Spleen (tissue), 11 donors: ENCODE measurements around the gene KIAA0319L. TPM values are rescaled to one million over a fixed set of nuclear protein-coding genes. Genes with fewer than 3 reads are reported as not detected.

ENCODE experiments used
- DNase-seq: peaks from one replicate; pipeline ENCODE4 v3.0.0-alpha.2; 2020
- H3K27ac ChIP-seq, 8 donors: fragments of 200-600 bp; sonication (generic) in 7 of 8; 1 replicate in 4 of 8; 2 replicates in 4 of 8; pipeline versions ENCODE4 v1.5.0 to v1.8.0; 2016 to 2021; ENCODE audit warnings: inconsistent platforms in 4 of 8, mild to moderate bottlenecking in 4 of 8, moderate library complexity in 1 of 8
- H3K27me3 ChIP-seq, 7 donors: fragments of 200-600 bp; sonication (generic) in 6 of 7; replicated peaks in 1 of 7; 1 replicate in 4 of 7; 2 replicates in 3 of 7; pipeline versions ENCODE4 v1.5.0 to v1.8.0; 2016 to 2021; ENCODE audit warnings: inconsistent platforms in 3 of 7, mild to moderate bottlenecking in 1 of 7
- H3K36me3 ChIP-seq, 6 donors: fragments of 200-600 bp; sonication (generic) in 5 of 6; 1 replicate in 4 of 6; 2 replicates in 2 of 6; pipeline versions ENCODE4 v1.5.0 to v1.8.0; 2016 to 2021; ENCODE audit warnings: inconsistent platforms in 2 of 6
- H3K4me1 ChIP-seq, 6 donors: fragments of 200-600 bp; sonication (generic) in 5 of 6; 1 replicate in 3 of 6; 2 replicates in 3 of 6; pipeline versions ENCODE4 v1.5.0 to v1.8.0; 2016 to 2021; ENCODE audit warnings: inconsistent platforms in 3 of 6
- H3K4me3 ChIP-seq, 8 donors: fragments of 200-600 bp; sonication (generic) in 7 of 8; 1 replicate in 4 of 8; 2 replicates in 4 of 8; pipeline versions ENCODE4 v1.5.0 to v1.8.0; 2016 to 2021; ENCODE audit warnings: inconsistent platforms in 4 of 8, mild to moderate bottlenecking in 4 of 8, moderate library complexity in 2 of 8
- H3K9me3 ChIP-seq, 8 donors: fragments of 200-600 bp; sonication (generic) in 7 of 8; 1 replicate in 4 of 8; 2 replicates in 4 of 8; pipeline versions ENCODE4 v1.5.0 to v1.8.0; 2016 to 2021; ENCODE audit warnings: inconsistent platforms in 4 of 8
- CTCF ChIP-seq, 11 experiments: fragments of 200-600 bp in 7 of 11; fragments of 450-650 bp in 4 of 11; sonication (generic) in 4 of 11; IDR thresholded peaks in 8 of 11; conservative IDR thresholded peaks in 3 of 11; 1 replicate in 7 of 11; 2 replicates in 4 of 11; pipeline versions ENCODE4 v1.4.0 to v1.8.0; 2016 to 2021; ENCODE audit warnings: antibody characterized with exemption in 11 of 11, inconsistent platforms in 4 of 11, mild to moderate bottlenecking in 1 of 11
- POLR2A ChIP-seq, 3 donors: fragments of 450-650 bp; IDR thresholded peaks; one replicate each; pipeline ENCODE4 v1.5.1; 2017; ENCODE audit warnings: antibody characterized with exemption in 3 of 3, mild to moderate bottlenecking in 1 of 3
- POLR2AphosphoS5 ChIP-seq, 3 donors: sonication (generic); formaldehyde crosslinking; IDR thresholded peaks; one replicate each; pipeline ENCODE4 v1.5.1; 2017; ENCODE audit warnings: antibody characterized with exemption in 3 of 3
- WGBS, 5 donors: extraction: QIAGEN DNeasy Blood & Tissue Kit in 3 of 5; methylation state at CpG; one replicate each; pipeline versions ENCODE4 v1.1.5 to v1.1.7; 2013 to 2018; 5-methylcytosine and 5-hydroxymethylcytosine counted together
- intact Hi-C: fragments of 100-400 bp; cut with DNase I; formaldehyde crosslinking; loops from one replicate; pipeline ENCODE4 v1.15.0; 2023; ENCODE audit warnings: low total_unique reads
- polyA plus RNA-seq, 3 donors: library from polyadenylated mRNA; stranded (reverse); fragments of 200-250 nt; gene quantifications; one replicate each; pipeline ENCODE4 v1.2.1, GENCODE V29; 2013
- total RNA-seq, 7 donors: library from RNA; depleted of rRNA in 3 of 7; stranded (reverse); fragments of >200 nt in 3 of 7; fragmentation: NEBNext Ultra II Directional in 4 of 7; extraction: Animal tissue kit (Norgen Biotek cat#: 25700) in 4 of 7; gene quantifications; one replicate each; pipeline versions ENCODE4 v1.1.0 to v1.2.1, GENCODE V29; 2016 to 2021
- donor health status: healthy with polysubstance abuse.
- donor health status: DM: no; HTN: no; CAD: no; lungs with moderate emphysema.
- donor health status: DM: no; HTN: no; CAD: no.
- donor health status: Bipolar disorder and iron deficiency.
- donor health status: healthy.
- donor health status: DM: no; HTN: no; CAD: no.
- donor health status: DM: yes; HTN: yes; CAD: no.

The KIAA0319L gene
- total and polyA plus RNA-seq, 10 donors, result 10.5 to 103 (median 66.9) TPM

GRCh38 chr1:35426097-35426586 is 131.1 kb downstream of the KIAA0319L start:
- no peak overlapping the region for H3K27ac ChIP-seq
- H3K27me3 ChIP-seq, result no peaks in the 10 kb centered on the region
- H3K4me3 ChIP-seq, result no peak overlapping the region
- peaks cover 0 to 9% (median 0%) of the 10 kb centered on the region in 6 donors for H3K4me1 ChIP-seq
- intact Hi-C loops, result no loop called here
- H3K36me3 ChIP-seq, result peaks cover 0 to 50% (median 1%) of the 10 kb centered on the region in 6 donors
- TF ChIP-seq POLR2A (IDR thresholded peaks at IDR 0.05) (no peak), CTCF (IDR thresholded peaks at IDR 0.05 in 8 of 11, conservative IDR thresholded peaks at IDR 0.05 in 3 of 11) (no peak), POLR2AphosphoS5 (IDR thresholded peaks at IDR 0.05) (no peak)
- no peaks in the 10 kb centered on the region for H3K9me3 ChIP-seq
- 34 to 46% (median 43%) methylated on average over 2 of the region's 2 CpGs for WGBS, 5 donors
- DNase-seq, result no peak

GRCh38 chr1:35408925-35409324 is 148.3 kb downstream of the KIAA0319L start:
- 93 to 100% (median 98%) methylated on average over 1 of the region's 1 CpG for WGBS, 5 donors
- no peak for DNase-seq
- TF ChIP-seq POLR2A (IDR thresholded peaks at IDR 0.05), result no peak
- no peak for TF ChIP-seq POLR2AphosphoS5 (IDR thresholded peaks at IDR 0.05)
- TF ChIP-seq CTCF (IDR thresholded peaks at IDR 0.05 in 8 of 11, conservative IDR thresholded peaks at IDR 0.05 in 3 of 11), result no peak
- Histone ChIP-seq H3K27ac (no peak overlapping the region), H3K4me3 (no peak overlapping the region), H3K4me1 (peaks cover 0 to 5% (median 0%) of the 10 kb centered on the region in 6 donors), H3K27me3 (no peaks in the 10 kb centered on the region), H3K36me3 (peaks cover 3 to 80% (median 60%) of the 10 kb centered on the region in 6 donors), H3K9me3 (no peaks in the 10 kb centered on the region)
- intact Hi-C loops, result no loop called here

GRCh38 chr1:35407743-35408142 is 149.5 kb downstream of the KIAA0319L start:
- WGBS, 5 donors, result 95 to 100% (median 97%) methylated on average over 4 of the region's 4 CpGs
- DNase-seq, result no peak

GRCh38 chr1:35406103-35406502 is 151.1 kb downstream of the KIAA0319L start:
- intact Hi-C loops, result no loop called here
- H3K27me3 ChIP-seq, result no peaks in the 10 kb centered on the region
- no peak overlapping the region for H3K27ac ChIP-seq
- no peaks in the 10 kb centered on the region for H3K9me3 ChIP-seq
- TF ChIP-seq CTCF (IDR thresholded peaks at IDR 0.05 in 8 of 11, conservative IDR thresholded peaks at IDR 0.05 in 3 of 11) (no peak), POLR2A (IDR thresholded peaks at IDR 0.05) (no peak), POLR2AphosphoS5 (IDR thresholded peaks at IDR 0.05) (no peak)
- H3K4me1 ChIP-seq, result peaks cover 0 to 1% (median 0%) of the 10 kb centered on the region in 6 donors
- no peak for DNase-seq
- no peak overlapping the region for H3K4me3 ChIP-seq
- H3K36me3 ChIP-seq, result peaks cover 3 to 98% (median 65%) of the 10 kb centered on the region in 6 donors

More at GRCh38 chr1:35407743-35408142, 149.5 kb downstream of the KIAA0319L start:
- TF ChIP-seq CTCF (IDR thresholded peaks at IDR 0.05 in 8 of 11, conservative IDR thresholded peaks at IDR 0.05 in 3 of 11) (no peak), POLR2AphosphoS5 (IDR thresholded peaks at IDR 0.05) (no peak), POLR2A (IDR thresholded peaks at IDR 0.05) (no peak)
- Histone ChIP-seq H3K27ac (no peak overlapping the region), H3K27me3 (no peaks in the 10 kb centered on the region), H3K9me3 (no peaks in the 10 kb centered on the region), H3K4me1 (peaks cover 0 to 5% (median 0%) of the 10 kb centered on the region in 6 donors), H3K4me3 (no peak overlapping the region), H3K36me3 (peaks cover 3 to 86% (median 65%) of the 10 kb centered on the region in 6 donors)
- intact Hi-C loops, result no loop called here
